Transverse colon (tissue), 4 donors: Measurements from ENCODE around the gene BCOR. TPM values are rescaled to one million over a fixed set of nuclear protein-coding genes. Genes with fewer than 3 reads are reported as not detected.

Experiments used
- DNase-seq: peaks from one replicate; pipeline ENCODE4 v3.0.0-alpha.2; 2019
- H3K27ac ChIP-seq, 4 donors: fragments of 200-600 bp; sonication (generic); 2 replicates each; pipeline ENCODE4 v1.5.1; 2016 to 2018; ENCODE audit warnings: inconsistent platforms in 4 of 4
- H3K27me3 ChIP-seq: fragments of 200-600 bp; sonication (generic); 2 replicates; pipeline ENCODE4 v1.5.1; 2017; ENCODE audit warnings: inconsistent platforms
- H3K36me3 ChIP-seq, 4 donors: fragments of 200-600 bp; sonication (generic); 2 replicates each; pipeline ENCODE4 v1.5.1; 2017 to 2019; ENCODE audit warnings: inconsistent platforms in 4 of 4
- H3K4me1 ChIP-seq, 4 donors: fragments of 200-600 bp; sonication (generic); 2 replicates each; pipeline ENCODE4 v1.5.1; 2017 to 2020; ENCODE audit warnings: inconsistent platforms in 4 of 4
- H3K4me3 ChIP-seq, 4 donors: fragments of 200-600 bp; sonication (generic); 1 replicate in 1 of 4; 2 replicates in 3 of 4; pipeline versions ENCODE4 v1.5.1 to v1.6.1; 2017 to 2019; ENCODE audit warnings: inconsistent platforms in 4 of 4
- H3K9me3 ChIP-seq, 2 donors: fragments of 200-600 bp; sonication (generic); 2 replicates each; pipeline ENCODE4 v1.5.1; 2017 to 2019; ENCODE audit warnings: inconsistent platforms in 2 of 2
- EP300 ChIP-seq: sonication (generic); formaldehyde crosslinking; IDR thresholded peaks from one replicate; pipeline ENCODE4 v1.6.1; 2017; ENCODE audit warnings: antibody characterized with exemption, low read depth
- POLR2A ChIP-seq: fragments of 450-650 bp; IDR thresholded peaks from one replicate; pipeline ENCODE4 v1.6.1; 2016; ENCODE audit warnings: antibody characterized with exemption, mild to moderate bottlenecking, moderate library complexity
- POLR2AphosphoS5 ChIP-seq, 3 donors: sonication (generic); formaldehyde crosslinking; IDR thresholded peaks; one replicate each; pipeline ENCODE4 v1.6.1; 2016; ENCODE audit warnings: antibody characterized with exemption in 3 of 3
- WGBS, 2 donors: methylation state at CpG; one replicate each; pipeline ENCODE4 v1.1.5; 2018; ENCODE audit warnings: low coverage in 1 of 2; 5-methylcytosine and 5-hydroxymethylcytosine counted together
- in situ Hi-C, 4 donors: fragments of 200-750 bp; cut with MboI; loops; one replicate each; pipeline versions ENCODE4 v1.15.0 to v1.15.1; 2017; ENCODE audit warnings: low sequenced_read_pairs in 3 of 4, low pct_ligation_motif_present in 1 of 4, low pct_unique_long_range_greater_than_20kb in 1 of 4
- intact Hi-C: fragments of 100-400 bp; cut with DNase I; formaldehyde crosslinking; loops from one replicate; pipeline ENCODE4 v1.15.1; 2023; ENCODE audit warnings: low total_unique reads
- total RNA-seq, 4 donors: library from RNA; depleted of rRNA; stranded (reverse); fragments of >200 nt; gene quantifications; one replicate each; pipeline ENCODE4 v1.1.0, GENCODE V29; 2016
- TF ChIP-seq, protein P1 (sequence below), 5 experiments: fragments of 200-600 bp in 3 of 5; fragments of 450-650 bp in 2 of 5; sonication (generic) in 3 of 5; IDR thresholded peaks; 1 replicate in 2 of 5; 2 replicates in 3 of 5; pipeline ENCODE4 v1.5.1; 2016 to 2017; ENCODE audit warnings: antibody characterized with exemption in 5 of 5, inconsistent platforms in 3 of 5, mild to moderate bottlenecking in 2 of 5, moderate library complexity in 1 of 5

BCOR gene
- total RNA-seq, 4 donors from 2014 or later: 17.9 to 27.8 (median 20.4) TPM

DNA sequence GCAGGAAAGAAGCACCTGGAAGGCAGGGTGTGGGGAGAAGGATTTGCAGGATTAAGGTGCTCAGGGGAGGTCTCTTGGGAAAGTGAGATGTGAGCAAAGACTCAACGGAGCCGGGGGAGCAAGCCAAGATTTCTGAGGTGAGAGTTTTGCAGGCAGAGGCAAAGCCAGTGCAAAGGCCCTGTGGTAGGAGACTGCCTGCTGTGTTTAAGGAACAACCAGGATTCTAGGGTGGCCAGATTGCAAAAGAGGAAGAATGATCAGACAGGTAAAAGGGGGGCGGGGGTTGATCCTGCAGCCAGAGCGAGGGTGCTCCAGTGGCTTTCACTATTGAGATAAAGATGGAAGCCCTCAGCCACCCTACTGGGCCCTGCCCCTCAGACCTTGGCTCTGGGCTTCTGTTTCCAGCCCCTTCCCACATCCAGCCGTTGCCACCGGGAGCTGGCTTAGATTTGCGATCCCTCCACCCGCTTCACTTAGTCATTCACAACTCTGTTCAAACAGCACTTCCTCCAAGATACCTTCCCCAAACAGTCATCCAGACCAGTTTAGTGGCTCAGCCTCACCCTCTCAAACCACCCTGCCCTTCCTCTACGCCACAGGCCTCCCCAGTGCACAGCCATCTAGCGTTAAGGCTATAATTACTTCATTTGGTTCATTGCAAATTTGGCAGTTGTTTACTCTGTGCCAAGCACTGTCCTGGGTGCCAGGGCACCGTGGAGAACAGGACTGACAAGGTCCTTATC is 23.3 kb upstream of the BCOR start:
- TF ChIP-seq POLR2AphosphoS5 (IDR thresholded peaks at IDR 0.05): no peak
- TF ChIP-seq, protein P1, sequence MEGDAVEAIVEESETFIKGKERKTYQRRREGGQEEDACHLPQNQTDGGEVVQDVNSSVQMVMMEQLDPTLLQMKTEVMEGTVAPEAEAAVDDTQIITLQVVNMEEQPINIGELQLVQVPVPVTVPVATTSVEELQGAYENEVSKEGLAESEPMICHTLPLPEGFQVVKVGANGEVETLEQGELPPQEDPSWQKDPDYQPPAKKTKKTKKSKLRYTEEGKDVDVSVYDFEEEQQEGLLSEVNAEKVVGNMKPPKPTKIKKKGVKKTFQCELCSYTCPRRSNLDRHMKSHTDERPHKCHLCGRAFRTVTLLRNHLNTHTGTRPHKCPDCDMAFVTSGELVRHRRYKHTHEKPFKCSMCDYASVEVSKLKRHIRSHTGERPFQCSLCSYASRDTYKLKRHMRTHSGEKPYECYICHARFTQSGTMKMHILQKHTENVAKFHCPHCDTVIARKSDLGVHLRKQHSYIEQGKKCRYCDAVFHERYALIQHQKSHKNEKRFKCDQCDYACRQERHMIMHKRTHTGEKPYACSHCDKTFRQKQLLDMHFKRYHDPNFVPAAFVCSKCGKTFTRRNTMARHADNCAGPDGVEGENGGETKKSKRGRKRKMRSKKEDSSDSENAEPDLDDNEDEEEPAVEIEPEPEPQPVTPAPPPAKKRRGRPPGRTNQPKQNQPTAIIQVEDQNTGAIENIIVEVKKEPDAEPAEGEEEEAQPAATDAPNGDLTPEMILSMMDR (IDR thresholded peaks at IDR 0.05): no peak
- TF ChIP-seq POLR2A: no peak
- TF ChIP-seq EP300: no peak
- Histone ChIP-seq H3K27ac (no peak overlapping the region), H3K36me3 (no peaks in the 10 kb centered on the region), H3K9me3 (no peaks in the 10 kb centered on the region), H3K27me3 (no peaks in the 10 kb centered on the region), H3K4me1 (no peaks in the 10 kb centered on the region), H3K4me3 (no peak overlapping the region)
- intact Hi-C loops (no loop called here), in situ Hi-C loops (no loop called here)
- WGBS, 2 donors: 60% methylated on average over 11 of the region's 11 CpGs; no CpG with 5 or more reads in 1 of the 2 donors
- no peak for DNase-seq

DNA sequence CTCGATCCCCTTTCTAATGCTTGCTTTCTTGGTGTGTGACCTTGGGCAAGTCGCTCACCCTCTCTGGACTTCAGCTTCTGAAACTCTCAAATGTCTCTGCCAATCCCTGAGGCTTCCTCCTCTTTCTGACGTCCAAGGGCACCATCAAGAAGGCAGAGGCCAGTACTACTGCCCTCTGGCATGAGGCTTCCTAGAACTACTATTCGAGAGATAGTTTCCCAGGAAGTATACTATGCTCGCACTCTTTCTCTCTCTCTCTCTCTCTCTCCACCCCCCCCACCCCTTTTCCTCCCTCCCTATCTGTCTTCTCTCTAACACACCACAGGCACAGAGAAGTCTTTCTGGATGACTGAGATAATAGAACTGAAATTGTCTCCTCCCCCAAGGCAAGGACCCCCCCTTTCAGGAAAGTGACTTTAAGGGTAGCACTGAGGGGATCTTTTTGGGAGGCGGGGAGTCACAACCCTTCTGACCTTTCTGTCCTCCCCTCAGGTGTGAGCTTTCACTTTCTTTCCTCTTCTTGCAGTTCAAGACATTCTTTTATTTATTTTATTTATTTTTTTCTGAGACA is 20.0 kb upstream of the BCOR start:
- Histone ChIP-seq H3K27ac (no peak overlapping the region), H3K27me3 (no peaks in the 10 kb centered on the region), H3K36me3 (no peaks in the 10 kb centered on the region), H3K4me3 (no peak overlapping the region), H3K9me3 (no peaks in the 10 kb centered on the region), H3K4me1 (no peaks in the 10 kb centered on the region)
- TF ChIP-seq, protein P1 (IDR thresholded peaks at IDR 0.05): no peak
- intact Hi-C loops (no loop called here), in situ Hi-C loops (no loop called here)
- DNase-seq: no peak
- 40 to 83% methylated on average over 1 to 6 of the region's 6 CpGs for WGBS, 2 donors

DNA sequence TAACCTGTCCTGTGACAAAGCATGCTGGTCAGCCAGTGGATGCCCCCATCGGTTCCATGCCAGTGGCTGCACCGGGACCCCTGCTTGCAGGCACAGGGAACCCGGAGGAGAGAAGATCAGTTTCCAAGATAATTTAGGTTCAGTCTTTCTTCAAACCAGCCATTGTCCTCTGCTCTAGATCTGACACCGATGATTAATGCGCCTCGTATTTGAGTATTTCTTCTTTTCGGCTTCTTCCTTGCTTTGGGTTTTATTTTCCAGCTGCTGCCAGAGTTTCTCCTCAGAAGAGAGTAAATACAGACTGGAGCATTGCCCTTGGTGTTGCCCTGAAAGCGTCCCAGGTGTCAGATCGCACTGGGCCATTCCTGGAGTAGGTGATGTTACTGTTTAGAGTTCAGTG is 19.2 kb upstream of the BCOR start:
- TF ChIP-seq POLR2AphosphoS5 (IDR thresholded peaks at IDR 0.05) (no peak), EP300 (no peak)
- Histone ChIP-seq H3K4me3 (no peak overlapping the region), H3K4me1 (no peaks in the 10 kb centered on the region), H3K27ac (no peak overlapping the region), H3K27me3 (no peaks in the 10 kb centered on the region), H3K36me3 (no peaks in the 10 kb centered on the region), H3K9me3 (no peaks in the 10 kb centered on the region)
- in situ Hi-C loops (no loop called here), intact Hi-C loops (no loop called here)
- DNase-seq: no peak
- 93% methylated on average over 9 of the region's 9 CpGs; no CpG with 5 or more reads in 1 of the 2 donors for WGBS, 2 donors

DNA sequence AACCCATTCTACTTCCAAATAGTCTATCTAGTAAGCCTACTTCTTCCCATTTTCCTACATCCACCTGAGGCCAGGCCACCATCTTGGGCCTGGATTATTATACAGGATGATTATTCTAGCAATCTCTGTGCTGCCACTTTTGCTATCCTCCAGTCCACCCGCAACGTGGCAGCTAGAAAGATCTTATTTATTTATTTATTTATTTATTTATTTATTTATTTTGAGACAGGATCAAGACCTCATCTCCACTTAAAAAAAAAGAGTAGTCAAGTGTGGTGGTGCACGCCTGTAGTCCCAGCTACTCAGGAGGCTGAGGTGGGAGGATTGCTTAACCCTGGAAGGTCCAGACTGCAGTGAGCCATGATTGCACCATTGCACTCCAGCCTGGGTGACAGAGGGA is 15.2 kb upstream of the BCOR start:
- no peaks in the 10 kb centered on the region for H3K36me3 ChIP-seq
- in situ Hi-C loops (no loop called here), intact Hi-C loops (no loop called here)
- H3K4me1 ChIP-seq: peaks cover 0 to 15% (median 11%) of the 10 kb centered on the region in 4 donors
- H3K27me3 ChIP-seq: no peaks in the 10 kb centered on the region
- WGBS, 2 donors: 89% methylated on average over 3 of the region's 3 CpGs; no CpG with 5 or more reads in 1 of the 2 donors
- no peak for TF ChIP-seq EP300
- no peak overlapping the region for H3K27ac ChIP-seq
- H3K9me3 ChIP-seq: no peaks in the 10 kb centered on the region
- DNase-seq: no peak
- H3K4me3 ChIP-seq: no peak overlapping the region

DNA sequence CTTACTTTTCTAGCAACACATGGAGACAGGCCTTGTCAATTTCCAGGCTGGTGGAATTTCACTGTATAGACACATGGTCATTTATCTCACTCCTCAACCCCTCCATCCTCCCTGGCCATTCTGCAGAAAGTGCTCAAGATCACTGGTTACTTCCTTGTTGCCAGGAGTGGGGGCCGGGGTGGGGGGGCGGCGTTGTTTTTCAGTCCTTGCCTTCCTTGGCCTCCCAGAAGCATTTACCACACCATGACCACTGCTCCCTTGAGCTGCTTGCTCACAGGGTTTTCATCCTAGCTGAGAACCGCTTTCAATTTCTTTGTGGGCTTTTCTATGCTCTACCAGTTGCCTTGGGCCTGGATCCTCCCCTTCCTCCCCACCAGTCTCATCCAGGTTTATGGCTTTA is 14.1 kb upstream of the BCOR start:
- Histone ChIP-seq H3K4me3 (no peak overlapping the region), H3K27ac (no peak overlapping the region), H3K36me3 (no peaks in the 10 kb centered on the region), H3K9me3 (no peaks in the 10 kb centered on the region), H3K4me1 (peaks cover 5 to 26% (median 22%) of the 10 kb centered on the region in 4 donors), H3K27me3 (no peaks in the 10 kb centered on the region)
- 65% methylated on average over 4 of the region's 4 CpGs; no CpG with 5 or more reads in 1 of the 2 donors for WGBS, 2 donors
- DNase-seq: no peak
- in situ Hi-C loops: no loop called here
- intact Hi-C loops: no loop called here
- TF ChIP-seq POLR2A: no peak
- TF ChIP-seq EP300: no peak
- TF ChIP-seq, protein P1 (IDR thresholded peaks at IDR 0.05): no peak
- no peak for TF ChIP-seq POLR2AphosphoS5 (IDR thresholded peaks at IDR 0.05)
